ENCODE measurements around the gene TERF2IP.

The TERF2IP gene

GRCh38 chr16:75647492-75648264 lies at the start of gene TERF2IP, which contains the start of gene KARS1:
TSS of gene TERF2IP (plus strand) at chr16:75647773. CDS start at chr16:75647883, 110 bp downstream.
TSS of gene KARS1 (minus strand) at chr16:75647665. CDS start at chr16:75647639, 26 bp downstream.
- H3K27ac ChIP-seq (ENCODE audit: low read depth, low read length) = peak within 1 kb of the TSS; percentile 98
- H3K36me3 ChIP-seq (ENCODE audit: insufficient read depth, low read length) = peaks cover 26% of the 10 kb centered on the region
- H3K27me3 ChIP-seq (ENCODE audit: control insufficient read depth in 1 of 2, insufficient read depth in 2 of 2, low read length in 2 of 2) = no peaks in the 10 kb centered on the region
- H3K9me3 ChIP-seq (ENCODE audit: low read length) = no peaks in the 10 kb centered on the region
- H3K4me3 ChIP-seq (ENCODE audit: low read depth in 1 of 2, low read length in 2 of 2) = peak within 1 kb of the TSS; percentile 73 to 91
- H3K4me1 ChIP-seq (ENCODE audit: insufficient read depth, low read length) = peaks cover 51% of the 10 kb centered on the region
- peak within 1 kb of the TSS; percentile 93 for H3K9ac ChIP-seq (ENCODE audit: low read length)

- Histone ChIP-seq H3K4me1 (ENCODE audit: insufficient read depth, low read length) (peaks cover 7% of the 10 kb centered on the region), H3K27me3 (ENCODE audit: control insufficient read depth in 1 of 2, insufficient read depth in 2 of 2, low read length in 2 of 2) (no peaks in the 10 kb centered on the region), H3K36me3 (ENCODE audit: insufficient read depth, low read length) (peaks cover 28% of the 10 kb centered on the region), H3K9ac (ENCODE audit: low read length) (no peak overlapping the region), H3K27ac (ENCODE audit: low read depth, low read length) (peak overlapping the region; percentile 65), H3K4me3 (ENCODE audit: low read depth in 1 of 2, low read length in 2 of 2) (no peak overlapping the region), H3K9me3 (ENCODE audit: low read length) (no peaks in the 10 kb centered on the region)
Measured at GRCh38 chr16:75599452-75600277, 47.9 kb upstream of the TERF2IP start.

- H3K27me3 ChIP-seq (ENCODE audit: control insufficient read depth in 1 of 2, insufficient read depth in 2 of 2, low read length in 2 of 2) = no peaks in the 10 kb centered on the region
- peaks cover 7% of the 10 kb centered on the region for H3K4me1 ChIP-seq (ENCODE audit: insufficient read depth, low read length)
- H3K36me3 ChIP-seq (ENCODE audit: insufficient read depth, low read length) = peaks cover 31% of the 10 kb centered on the region
- H3K9me3 ChIP-seq (ENCODE audit: low read length) = no peaks in the 10 kb centered on the region
- no peak overlapping the region for H3K27ac ChIP-seq (ENCODE audit: low read depth, low read length)
- no peak overlapping the region for H3K9ac ChIP-seq (ENCODE audit: low read length)
- H3K4me3 ChIP-seq (ENCODE audit: low read depth in 1 of 2, low read length in 2 of 2) = no peak overlapping the region
Measured at GRCh38 chr16:75603241-75603640, 44.3 kb upstream of the TERF2IP start.

GRCh38 chr16:75606507-75606906 lies 41.1 kb upstream of the TERF2IP start:
- H3K36me3 ChIP-seq (ENCODE audit: insufficient read depth, low read length) = peaks cover 38% of the 10 kb centered on the region
- H3K4me1 ChIP-seq (ENCODE audit: insufficient read depth, low read length) = no peaks in the 10 kb centered on the region
- no peak overlapping the region for H3K4me3 ChIP-seq (ENCODE audit: low read depth in 1 of 2, low read length in 2 of 2)
- H3K9ac ChIP-seq (ENCODE audit: low read length) = no peak overlapping the region
- H3K27ac ChIP-seq (ENCODE audit: low read depth, low read length) = no peak overlapping the region
- H3K9me3 ChIP-seq (ENCODE audit: low read length) = no peaks in the 10 kb centered on the region
- H3K27me3 ChIP-seq (ENCODE audit: control insufficient read depth in 1 of 2, insufficient read depth in 2 of 2, low read length in 2 of 2) = no peaks in the 10 kb centered on the region

GRCh38 chr16:75614066-75614897 lies 33.3 kb upstream of the TERF2IP start:
- Histone ChIP-seq H3K9ac (ENCODE audit: low read length) (no peak overlapping the region), H3K4me1 (ENCODE audit: insufficient read depth, low read length) (no peaks in the 10 kb centered on the region), H3K27ac (ENCODE audit: low read depth, low read length) (no peak overlapping the region), H3K27me3 (ENCODE audit: control insufficient read depth in 1 of 2, insufficient read depth in 2 of 2, low read length in 2 of 2) (no peaks in the 10 kb centered on the region), H3K9me3 (ENCODE audit: low read length) (no peaks in the 10 kb centered on the region), H3K4me3 (ENCODE audit: low read depth in 1 of 2, low read length in 2 of 2) (no peak overlapping the region), H3K36me3 (ENCODE audit: insufficient read depth, low read length) (peaks cover 45% of the 10 kb centered on the region)

GRCh38 chr16:75615619-75616018 lies 32.0 kb upstream of the TERF2IP start:
- Histone ChIP-seq H3K4me1 (ENCODE audit: insufficient read depth, low read length) (peaks cover 2% of the 10 kb centered on the region), H3K36me3 (ENCODE audit: insufficient read depth, low read length) (peaks cover 46% of the 10 kb centered on the region), H3K27ac (ENCODE audit: low read depth, low read length) (no peak overlapping the region)

GRCh38 chr16:75616521-75617010 lies 31.0 kb upstream of the TERF2IP start:
- Histone ChIP-seq H3K4me3 (ENCODE audit: low read depth in 1 of 2, low read length in 2 of 2) (no peak overlapping the region), H3K27me3 (ENCODE audit: control insufficient read depth in 1 of 2, insufficient read depth in 2 of 2, low read length in 2 of 2) (no peaks in the 10 kb centered on the region), H3K4me1 (ENCODE audit: insufficient read depth, low read length) (peaks cover 11% of the 10 kb centered on the region), H3K36me3 (ENCODE audit: insufficient read depth, low read length) (peaks cover 46% of the 10 kb centered on the region), H3K9me3 (ENCODE audit: low read length) (no peaks in the 10 kb centered on the region), H3K27ac (ENCODE audit: low read depth, low read length) (no peak overlapping the region), H3K9ac (ENCODE audit: low read length) (no peak overlapping the region)

More at GRCh38 chr16:75615619-75616018, 32.0 kb upstream of the TERF2IP start:
- no peak overlapping the region for H3K4me3 ChIP-seq (ENCODE audit: low read depth in 1 of 2, low read length in 2 of 2)
- H3K27me3 ChIP-seq (ENCODE audit: control insufficient read depth in 1 of 2, insufficient read depth in 2 of 2, low read length in 2 of 2) = no peaks in the 10 kb centered on the region
- no peaks in the 10 kb centered on the region for H3K9me3 ChIP-seq (ENCODE audit: low read length)
- H3K9ac ChIP-seq (ENCODE audit: low read length) = no peak overlapping the region

GRCh38 chr16:75617121-75617520 lies 30.5 kb upstream of the TERF2IP start:
- Histone ChIP-seq H3K4me1 (ENCODE audit: insufficient read depth, low read length) (peaks cover 17% of the 10 kb centered on the region), H3K27me3 (ENCODE audit: control insufficient read depth in 1 of 2, insufficient read depth in 2 of 2, low read length in 2 of 2) (no peaks in the 10 kb centered on the region), H3K4me3 (ENCODE audit: low read depth in 1 of 2, low read length in 2 of 2) (no peak overlapping the region), H3K27ac (ENCODE audit: low read depth, low read length) (no peak overlapping the region), H3K9ac (ENCODE audit: low read length) (no peak overlapping the region), H3K9me3 (ENCODE audit: low read length) (no peaks in the 10 kb centered on the region), H3K36me3 (ENCODE audit: insufficient read depth, low read length) (peaks cover 42% of the 10 kb centered on the region)

GRCh38 chr16:75618780-75619179 lies 28.8 kb upstream of the TERF2IP start:
- H3K4me3 ChIP-seq (ENCODE audit: low read depth in 1 of 2, low read length in 2 of 2) = no peak overlapping the region

GRCh38 chr16:75620326-75621169 lies 27.0 kb upstream of the TERF2IP start:
- peaks cover 21% of the 10 kb centered on the region for H3K4me1 ChIP-seq (ENCODE audit: insufficient read depth, low read length)
- no peak overlapping the region for H3K9ac ChIP-seq (ENCODE audit: low read length)
- no peak overlapping the region for H3K27ac ChIP-seq (ENCODE audit: low read depth, low read length)
- H3K9me3 ChIP-seq (ENCODE audit: low read length) = no peaks in the 10 kb centered on the region
- H3K4me3 ChIP-seq (ENCODE audit: low read depth in 1 of 2, low read length in 2 of 2) = no peak overlapping the region
- H3K36me3 ChIP-seq (ENCODE audit: insufficient read depth, low read length) = peaks cover 24% of the 10 kb centered on the region
- no peaks in the 10 kb centered on the region for H3K27me3 ChIP-seq (ENCODE audit: control insufficient read depth in 1 of 2, insufficient read depth in 2 of 2, low read length in 2 of 2)

More at GRCh38 chr16:75618780-75619179, 28.8 kb upstream of the TERF2IP start:
- peaks cover 26% of the 10 kb centered on the region for H3K36me3 ChIP-seq (ENCODE audit: insufficient read depth, low read length)
- H3K27ac ChIP-seq (ENCODE audit: low read depth, low read length) = no peak overlapping the region
- no peaks in the 10 kb centered on the region for H3K27me3 ChIP-seq (ENCODE audit: control insufficient read depth in 1 of 2, insufficient read depth in 2 of 2, low read length in 2 of 2)
- peaks cover 21% of the 10 kb centered on the region for H3K4me1 ChIP-seq (ENCODE audit: insufficient read depth, low read length)
- H3K9ac ChIP-seq (ENCODE audit: low read length) = no peak overlapping the region
- H3K9me3 ChIP-seq (ENCODE audit: low read length) = no peaks in the 10 kb centered on the region
